Effector CD8-positive, alpha-beta T cell (primary cell): ENCODE measurements around the gene PIK3CA.

Experiments used
- DNase-seq: peaks from one replicate; lab custom pipeline; 2025; lab: John Stamatoyannopoulos, UW

The PIK3CA gene

DNA sequence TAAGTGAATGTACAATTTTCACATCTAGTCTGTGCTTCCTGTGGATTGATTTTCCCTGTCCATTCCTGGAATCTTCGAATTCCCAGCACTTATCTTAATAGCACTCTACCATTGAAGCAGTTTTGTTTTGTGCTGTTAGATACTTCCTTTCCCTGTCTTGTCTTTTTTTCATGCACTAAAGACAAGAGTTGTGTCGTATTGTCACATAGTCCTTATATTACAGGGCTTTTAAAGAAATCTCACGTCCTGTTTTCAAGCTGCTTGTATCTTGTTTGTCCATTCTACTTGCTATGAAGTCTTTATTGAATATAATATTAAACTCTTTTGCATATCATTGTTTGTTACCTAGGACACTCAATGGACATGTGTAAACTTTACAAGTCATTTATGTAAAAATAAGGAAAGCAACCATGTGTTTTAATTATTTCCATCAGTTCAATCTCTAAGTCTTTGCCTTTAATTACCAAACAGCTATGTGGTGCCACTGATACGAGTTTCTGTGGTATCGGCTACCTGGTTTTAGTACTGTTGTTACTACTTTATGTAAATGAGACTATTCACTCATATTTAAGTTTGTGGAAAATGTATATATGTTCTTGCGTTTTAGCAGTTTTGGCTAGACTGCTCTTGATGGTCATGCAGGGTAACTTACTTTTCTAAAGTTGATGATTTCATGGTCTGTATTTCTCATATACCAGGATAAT lies 10.3 kb downstream of the PIK3CA start:
- no peak for DNase-seq

DNA sequence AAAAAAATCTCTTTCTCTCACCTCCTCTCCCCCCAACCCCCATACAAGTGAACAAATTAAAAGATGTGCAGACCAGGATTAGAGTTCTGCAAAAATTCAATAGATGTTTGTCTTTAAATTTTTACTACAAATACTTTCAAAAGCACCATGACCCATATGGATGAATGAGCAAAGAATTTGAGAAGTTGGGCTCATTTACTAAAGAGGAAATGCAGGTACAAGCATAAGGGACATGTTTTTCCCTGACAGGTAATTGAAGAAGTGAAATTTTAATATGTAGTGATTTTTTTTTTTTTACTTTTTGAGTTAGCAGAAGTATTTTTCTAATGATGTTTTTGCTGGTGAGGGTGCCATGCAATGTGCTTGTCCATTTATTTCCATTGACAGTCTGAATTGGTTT lies 15.3 kb downstream of the PIK3CA start:
- DNase-seq = no peak

DNA sequence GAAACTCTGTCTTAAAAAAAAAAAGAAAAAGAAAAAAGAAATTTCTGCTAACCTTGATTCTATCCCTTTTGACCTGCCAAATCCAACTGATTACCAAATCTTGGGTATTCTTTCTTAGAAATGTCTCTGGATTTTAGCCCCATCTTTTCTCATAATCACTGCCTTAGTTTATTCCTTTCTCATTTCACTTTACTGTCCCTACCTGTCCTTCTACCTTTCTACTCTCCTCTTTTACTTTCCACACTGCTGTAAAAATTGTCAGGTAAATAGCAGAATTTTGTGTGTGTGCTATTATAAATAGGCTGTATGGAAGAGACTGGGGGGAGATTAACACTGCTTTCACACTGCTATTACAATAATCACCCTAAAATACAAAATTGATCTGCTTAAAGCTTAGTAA lies 16.7 kb downstream of the PIK3CA start:
- no peak for DNase-seq

DNA sequence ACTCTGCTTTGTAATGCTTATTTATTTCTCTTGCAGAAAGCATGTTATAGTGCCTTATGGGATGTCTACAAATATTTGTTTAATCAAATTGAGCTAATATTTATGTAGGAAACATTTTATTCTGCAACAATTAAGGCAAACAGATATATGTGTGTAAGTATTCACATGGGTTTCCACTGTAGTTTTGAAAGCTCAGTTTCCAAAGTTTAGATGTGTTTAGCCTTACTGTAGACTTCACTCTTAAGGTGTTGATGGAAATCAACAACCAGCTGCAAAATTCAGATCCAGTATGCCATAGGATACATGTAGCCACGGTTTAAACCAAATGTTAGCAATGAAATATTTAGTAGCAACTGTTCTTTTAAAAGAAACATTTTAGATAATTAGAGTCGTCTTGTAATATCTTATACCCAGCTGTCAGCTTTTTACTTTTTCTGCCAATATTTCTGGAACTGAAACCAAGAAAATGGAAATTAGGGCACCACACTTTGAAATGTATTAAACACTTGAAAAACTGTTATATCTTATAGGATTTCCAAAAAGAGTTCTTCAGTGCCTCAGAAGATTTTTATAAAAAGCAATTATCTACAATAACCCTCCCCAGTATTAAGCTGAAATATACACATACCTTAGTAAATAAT lies 18.5 kb downstream of the PIK3CA start:
- DNase-seq = no peak

DNA sequence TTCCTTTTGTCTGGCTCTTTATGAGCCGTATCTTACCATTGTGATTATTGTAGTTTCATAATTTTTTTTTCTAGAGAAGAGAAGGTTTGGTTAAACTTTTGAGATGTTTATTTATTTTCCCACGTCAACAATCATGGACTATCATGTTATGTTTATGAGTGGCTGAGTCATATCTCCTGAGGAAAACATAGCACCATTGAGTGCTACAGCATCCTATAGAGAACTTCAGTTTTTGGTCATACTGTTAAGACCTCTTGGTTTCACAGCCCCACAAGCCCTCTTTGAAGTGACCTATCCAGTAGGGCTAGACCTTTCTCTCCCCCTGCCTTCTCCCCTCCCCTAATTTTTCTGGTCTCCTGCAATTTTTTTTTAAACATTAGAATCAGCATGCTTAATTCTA lies 20.8 kb downstream of the PIK3CA start:
- no peak for DNase-seq

DNA sequence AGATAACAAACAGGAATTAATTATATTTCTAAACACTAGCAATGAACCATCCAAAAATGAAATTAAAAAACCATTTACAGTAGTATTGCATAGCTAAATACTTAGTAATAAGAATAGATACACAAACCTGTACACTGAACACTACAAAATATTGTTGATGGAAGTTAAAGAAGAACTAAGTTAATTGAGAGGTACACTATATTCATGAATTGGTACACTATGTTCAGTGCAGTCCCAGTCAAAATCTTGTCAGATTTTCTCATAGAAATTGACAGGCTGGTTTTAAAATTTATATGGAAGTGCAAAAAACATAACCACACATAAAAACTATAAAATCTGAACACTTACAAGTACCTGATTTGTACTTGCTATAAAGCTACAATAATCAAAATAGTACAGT lies 24.4 kb downstream of the PIK3CA start:
- no peak for DNase-seq

DNA sequence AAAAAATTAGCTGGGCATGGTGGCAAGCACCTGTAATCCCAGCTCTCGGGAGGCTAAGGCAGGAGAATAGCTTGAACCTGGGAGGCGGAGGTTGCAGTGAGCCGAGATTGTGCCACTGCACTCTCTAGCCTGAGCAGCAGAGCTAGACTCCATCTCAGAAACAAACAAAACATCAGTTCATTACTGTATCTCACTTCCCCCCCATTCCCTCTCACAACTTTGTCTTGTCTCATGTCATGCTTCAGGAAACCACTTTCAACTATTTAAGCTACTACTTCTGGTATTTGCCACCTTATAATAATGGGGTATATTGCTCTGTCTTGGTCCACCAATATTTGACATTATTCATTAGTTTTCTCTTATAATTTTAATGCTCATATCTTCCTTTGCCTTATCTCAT lies 26.2 kb downstream of the PIK3CA start:
- no peak for DNase-seq

DNA sequence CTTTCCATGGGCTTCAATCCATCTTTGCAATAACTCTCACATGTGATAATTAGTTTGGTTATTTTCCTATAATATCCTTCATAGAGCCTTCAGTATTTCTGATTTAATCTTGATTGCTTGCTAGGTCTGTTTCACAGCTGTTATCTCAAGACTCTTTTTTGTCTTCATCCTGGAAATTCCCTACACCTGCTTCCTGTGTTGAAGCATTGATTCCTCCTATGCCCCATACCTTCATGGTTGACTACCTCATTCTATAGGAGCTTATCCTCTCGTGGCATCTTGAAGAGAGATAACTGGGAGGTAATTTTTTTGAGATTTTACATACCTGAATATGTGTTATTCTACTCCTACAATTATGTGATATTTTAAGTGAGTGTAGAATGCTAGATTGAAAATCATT lies 26.7 kb downstream of the PIK3CA start:
- no peak for DNase-seq

DNA sequence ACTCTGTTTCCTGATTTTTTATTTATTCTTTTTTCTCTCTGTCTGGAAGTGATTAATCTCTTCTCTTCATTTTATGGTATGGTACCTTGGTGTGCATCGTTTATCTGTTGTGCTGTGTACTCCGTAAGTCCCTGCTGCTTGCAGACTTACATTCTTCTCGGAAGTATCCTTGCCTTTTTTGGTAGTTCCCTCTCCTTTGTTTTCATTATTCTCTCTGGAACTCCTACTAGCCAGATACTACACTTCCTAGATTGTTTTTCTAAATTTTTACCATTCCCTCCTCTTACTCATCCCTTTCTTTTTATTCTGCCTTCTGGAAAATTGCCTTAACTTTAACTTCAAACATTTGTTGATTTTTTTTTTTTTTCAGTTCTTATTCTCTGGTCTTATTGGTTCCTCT lies 27.2 kb downstream of the PIK3CA start:
- DNase-seq = no peak

DNA sequence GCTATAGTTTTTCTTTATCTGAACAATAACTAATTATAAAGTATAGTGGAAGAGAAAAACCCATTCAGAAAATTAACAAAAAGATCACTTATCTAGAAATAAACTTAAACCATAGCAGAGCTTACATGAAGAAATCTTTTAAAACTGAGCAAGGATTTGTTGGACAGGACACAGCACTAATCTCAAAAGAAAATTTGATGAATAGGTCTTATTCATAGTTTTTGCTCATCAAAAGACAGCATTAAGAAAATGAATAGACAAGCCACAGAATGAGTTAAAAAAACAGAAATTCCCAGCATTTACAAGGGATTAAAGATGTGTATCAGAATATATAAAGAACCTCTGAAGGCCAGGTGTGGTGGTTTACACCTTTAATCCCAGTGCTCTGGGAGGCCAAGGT lies 29.5 kb downstream of the PIK3CA start:
- DNase-seq = no peak

DNA sequence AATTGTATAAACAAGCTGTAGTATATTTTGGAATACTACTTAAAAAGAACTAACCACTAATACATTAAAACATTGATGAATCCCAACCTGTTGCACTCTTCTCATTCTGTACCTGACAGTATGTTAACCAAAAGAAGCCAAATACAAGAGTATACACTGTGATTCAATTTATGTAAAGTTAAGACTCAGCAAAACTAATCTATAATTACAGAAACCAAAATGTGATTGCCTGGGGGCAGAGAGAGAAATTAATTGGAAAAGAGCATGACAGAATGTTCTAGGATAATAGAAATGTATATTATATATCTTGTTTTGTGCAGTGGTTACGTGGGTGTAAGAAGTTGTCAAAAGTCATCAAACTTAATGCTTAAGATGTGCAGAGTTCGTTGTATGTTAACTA lies 31.1 kb downstream of the PIK3CA start:
- DNase-seq = no peak

DNA sequence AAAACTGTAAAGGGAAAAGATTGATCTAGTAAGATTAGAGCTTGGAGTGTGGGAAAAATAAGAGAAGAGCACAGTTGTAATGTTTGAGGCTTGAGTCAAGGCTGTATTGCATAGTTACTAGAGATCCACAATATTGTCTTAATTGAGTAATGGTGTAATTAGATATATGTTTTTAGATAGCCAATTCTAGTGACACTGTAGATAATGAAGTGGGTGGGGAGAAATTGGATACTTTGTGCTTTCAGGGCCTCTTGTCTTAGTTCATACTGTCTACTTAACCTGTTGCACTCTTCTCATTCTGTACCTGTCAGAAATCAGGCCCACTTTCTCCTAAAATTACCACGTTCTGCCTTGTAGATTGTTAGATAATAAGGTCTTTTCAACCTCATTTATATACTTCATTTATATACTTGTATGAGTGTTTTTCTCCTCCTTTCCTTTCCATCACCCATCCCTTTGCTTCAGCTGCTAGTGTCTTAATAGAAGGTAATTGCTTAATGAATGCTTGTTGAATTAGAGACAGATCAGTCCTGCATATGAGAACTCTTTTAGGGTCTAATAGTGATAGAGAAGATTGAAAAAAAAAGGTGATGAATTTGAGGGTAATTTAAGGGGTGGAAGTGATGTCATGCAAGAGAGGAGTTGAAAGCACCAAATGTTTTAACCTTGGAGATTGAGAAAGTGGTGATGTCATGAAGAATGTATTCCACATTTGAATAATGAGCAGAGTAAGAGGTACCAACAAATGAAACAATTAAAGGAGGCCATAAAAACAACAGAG lies 32.0 kb downstream of the PIK3CA start:
- DNase-seq = no peak

DNA sequence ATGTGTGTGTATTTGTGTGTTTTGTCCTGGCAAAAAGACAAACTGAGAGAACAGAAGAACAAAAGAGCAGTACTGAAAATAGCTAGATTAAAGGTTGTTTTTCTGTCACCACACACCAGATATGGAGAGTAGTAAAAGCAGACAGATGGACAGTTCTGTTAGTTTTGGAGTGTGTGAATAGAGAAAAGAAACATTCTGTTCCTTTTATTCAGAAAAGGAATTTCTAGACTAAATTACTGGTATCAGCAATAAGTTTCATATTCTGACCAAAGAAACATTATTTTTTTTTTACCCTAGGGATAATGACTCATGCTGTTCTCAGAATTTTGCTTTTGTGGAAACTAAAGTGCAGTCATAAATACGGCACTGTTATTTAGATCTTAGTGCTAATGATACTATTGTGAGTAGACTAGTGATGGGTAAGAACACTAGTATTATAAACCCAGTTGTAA lies 32.9 kb downstream of the PIK3CA start:
- no peak for DNase-seq

DNA sequence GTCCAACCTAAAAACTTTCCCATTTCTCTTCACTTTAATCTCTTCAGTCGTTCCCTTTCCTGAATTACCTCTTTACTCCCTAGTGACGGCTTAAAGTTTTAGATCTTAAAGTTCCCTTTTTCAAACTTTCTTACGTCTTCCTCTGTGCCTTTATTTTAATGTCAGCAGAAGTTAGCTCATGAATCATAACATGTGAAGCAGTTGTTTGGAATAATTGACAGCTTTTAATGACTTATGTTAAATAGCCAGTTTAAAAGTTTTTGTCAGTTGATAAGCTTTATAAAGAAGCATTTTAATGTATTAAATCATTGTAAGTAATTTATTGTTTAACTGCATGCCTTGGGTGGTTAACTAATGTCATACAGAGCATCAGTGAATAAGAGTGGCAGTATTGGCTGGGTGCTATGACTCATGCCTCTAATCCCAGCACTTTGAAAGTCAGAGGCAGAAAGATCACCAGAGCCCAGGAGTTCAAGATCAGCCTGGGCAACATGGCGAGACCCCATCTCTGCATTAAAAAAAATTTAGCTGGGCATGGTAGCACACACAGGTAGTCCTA lies 33.9 kb downstream of the PIK3CA start:
- DNase-seq = no peak

DNA sequence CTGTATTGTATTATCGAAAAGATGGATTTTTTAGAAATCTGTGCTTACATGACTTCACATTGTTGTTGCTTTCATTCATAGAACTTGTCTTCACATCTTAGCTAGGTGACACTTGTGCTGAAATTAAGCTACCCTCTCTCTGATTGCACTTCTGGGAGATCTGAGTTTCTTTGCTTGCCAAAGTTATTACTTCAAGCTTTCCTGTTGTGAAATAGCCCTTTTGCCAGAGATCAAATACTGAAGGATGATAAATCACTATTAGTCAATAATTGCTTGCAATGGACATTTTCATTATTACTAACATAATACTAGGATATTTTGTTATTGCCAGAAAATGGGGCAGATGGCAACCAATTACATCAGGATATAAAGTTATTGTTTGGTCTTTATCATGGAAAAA lies 34.7 kb downstream of the PIK3CA start:
- no peak for DNase-seq

DNA sequence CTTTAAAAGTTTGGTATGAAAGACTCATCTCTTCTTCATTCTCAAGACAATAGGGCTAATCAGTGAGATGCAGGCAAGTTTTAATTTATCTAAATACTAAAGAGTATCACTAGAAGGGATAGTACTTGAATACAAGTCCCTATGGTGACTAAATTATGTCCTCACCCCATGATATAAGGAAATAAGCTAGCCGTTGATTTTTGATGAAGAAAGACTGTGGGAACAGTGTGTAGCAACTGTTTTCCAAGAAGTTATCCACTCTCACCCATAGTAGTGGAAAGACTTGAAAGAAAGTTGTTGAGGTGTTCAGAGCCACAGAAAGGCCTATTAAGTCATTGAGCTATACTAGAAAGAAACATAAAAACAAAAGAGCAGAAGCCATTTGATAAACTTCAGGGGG lies 36.7 kb downstream of the PIK3CA start:
- no peak for DNase-seq

DNA sequence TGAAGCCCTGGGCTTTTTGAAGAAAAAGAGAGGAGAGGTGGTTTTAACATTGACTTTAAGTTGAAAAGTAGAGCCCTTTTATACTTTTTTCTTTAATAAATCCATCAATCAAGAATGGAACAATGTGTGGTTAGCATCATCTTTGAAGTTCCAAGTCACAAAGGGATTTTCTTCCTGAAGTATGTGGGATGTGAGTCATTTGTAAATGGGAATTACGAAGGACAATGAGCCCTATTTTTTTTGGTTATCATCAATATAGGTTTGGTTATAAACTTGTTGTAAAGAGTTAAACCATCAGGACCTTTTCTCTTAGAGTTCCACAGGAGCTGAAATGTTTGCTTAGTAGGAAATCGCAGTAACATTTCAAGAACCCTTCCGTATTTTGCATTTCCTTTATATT lies 38.3 kb downstream of the PIK3CA start:
- DNase-seq = no peak

DNA sequence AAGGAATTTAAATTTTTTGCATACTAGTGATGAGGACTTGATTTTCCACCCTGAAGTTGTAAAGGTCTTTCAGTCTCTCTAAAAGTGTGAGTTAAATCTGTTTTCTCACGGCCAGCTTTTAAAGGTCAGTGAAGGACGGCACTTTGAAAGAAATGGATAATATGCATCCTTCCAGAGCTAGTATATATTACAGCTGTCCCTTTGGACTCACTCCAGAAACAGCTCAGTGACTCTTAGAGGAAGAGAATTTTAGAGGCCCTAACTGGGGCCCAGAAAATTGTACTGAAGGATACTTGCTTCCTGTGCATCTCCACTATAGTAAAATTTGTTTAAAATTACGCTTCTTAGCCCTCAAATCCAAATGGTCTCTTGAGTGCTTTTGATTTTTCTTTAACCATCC lies 41.6 kb downstream of the PIK3CA start:
- DNase-seq = no peak

DNA sequence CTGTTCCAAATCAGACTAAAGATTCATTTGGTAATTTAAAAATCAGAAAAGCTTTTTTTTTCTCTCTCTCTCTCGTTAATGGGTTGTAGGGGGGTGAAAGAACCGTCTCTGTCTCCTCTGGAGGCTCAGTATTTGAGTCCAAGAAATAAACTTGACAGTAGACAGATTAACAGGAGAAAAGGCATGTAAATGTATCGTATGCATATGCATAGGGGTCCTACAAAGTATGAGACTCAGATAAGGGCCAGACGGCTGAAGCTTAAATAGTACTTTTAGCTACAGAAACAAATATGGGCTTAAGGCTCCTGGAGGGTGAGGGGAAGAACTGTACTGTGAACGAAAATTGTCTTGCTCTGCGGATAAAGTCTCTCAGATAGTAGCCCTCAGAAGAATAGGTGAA lies 42.4 kb downstream of the PIK3CA start:
- no peak for DNase-seq

DNA sequence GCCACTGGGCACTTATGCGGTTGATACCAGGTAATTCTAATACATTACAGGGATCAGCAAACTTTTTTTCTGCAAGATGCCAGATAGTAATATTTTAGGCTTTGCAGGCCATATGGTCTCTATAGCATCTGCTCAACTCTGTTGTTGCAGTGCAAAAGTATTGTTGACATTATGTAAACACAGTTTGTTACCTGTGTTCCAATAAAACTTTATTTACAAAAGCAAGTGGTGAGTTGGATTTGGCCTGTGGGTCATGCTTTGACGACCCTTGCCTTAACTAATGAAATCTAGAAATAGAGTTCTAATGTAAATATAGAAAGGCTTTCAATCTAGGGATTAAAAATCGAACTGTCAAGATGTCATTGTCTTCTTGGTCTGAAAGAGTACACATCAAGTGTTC lies 44.4 kb downstream of the PIK3CA start:
- no peak for DNase-seq

DNA sequence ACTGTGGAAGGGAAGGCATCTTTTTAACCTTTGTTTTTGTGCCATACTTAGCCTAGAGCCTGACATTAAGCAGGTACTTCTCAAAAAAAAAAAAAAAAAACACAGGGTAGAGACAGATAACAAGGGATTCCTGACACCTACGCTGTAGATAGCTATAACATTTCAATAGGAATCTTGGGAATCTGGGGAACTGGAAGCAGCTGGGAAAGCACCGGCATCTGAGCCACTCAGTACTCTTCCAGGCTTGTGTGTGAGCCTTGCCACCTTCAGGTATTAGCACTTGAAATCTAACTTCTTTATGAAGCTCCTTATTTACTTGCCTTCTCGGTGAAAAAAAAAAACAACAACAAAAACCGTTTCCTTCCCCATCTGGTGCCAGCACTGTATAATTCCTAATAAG lies 46.8 kb downstream of the PIK3CA start:
- no peak for DNase-seq

DNA sequence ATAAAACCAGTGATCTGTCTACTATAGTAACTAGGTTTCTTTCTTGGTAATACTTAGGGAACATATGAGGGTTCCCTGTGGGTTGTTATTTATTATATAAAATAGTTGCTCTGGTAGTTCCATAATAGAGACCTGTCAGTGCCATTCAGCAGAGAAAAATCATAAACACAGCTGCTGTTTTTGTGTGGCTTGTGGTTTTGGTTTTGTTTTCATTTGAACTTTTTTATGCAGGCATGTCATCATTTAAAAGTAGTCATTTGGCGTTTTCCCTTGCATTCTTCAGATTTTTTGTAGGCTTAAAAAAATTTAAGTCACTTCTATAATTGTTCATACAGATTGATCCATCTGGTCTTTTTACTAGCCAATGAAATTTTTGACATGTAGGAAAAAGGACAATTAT lies 47.9 kb downstream of the PIK3CA start:
- DNase-seq = no peak

DNA sequence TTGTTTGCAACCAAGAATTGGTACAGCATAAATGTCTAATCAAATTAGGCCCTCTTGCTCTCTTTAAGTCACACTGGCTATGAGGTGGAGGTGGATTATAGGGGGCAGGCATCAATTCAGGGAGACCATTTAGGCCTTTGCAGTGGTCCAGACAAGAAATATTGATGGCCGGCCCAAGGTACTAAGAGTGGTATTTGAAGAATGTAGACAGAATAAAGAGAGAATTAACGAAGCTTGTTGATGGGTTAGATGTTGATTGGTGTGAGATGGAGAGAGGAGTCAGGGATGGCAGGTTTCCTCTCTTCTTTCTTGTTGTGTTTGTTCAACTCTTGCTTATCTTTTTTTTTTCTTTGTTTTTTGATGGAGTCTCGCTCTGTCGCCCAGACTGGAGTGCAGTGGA lies 48.5 kb downstream of the PIK3CA start:
- DNase-seq = no peak
